WTC11 (cell line): ENCODE measurements around the gene DMD. TPM values are rescaled to one million over a fixed set of nuclear protein-coding genes. Genes with fewer than 3 reads are reported as not detected.

Experiments used
- ATAC-seq: fragments of 200-7000 bp; cut with Tn5 transposase; 2 replicates; pipeline ENCODE4 v1.10.0; 2021; ENCODE audit warnings: mild to moderate bottlenecking, moderate library complexity
- CTCF ChIA-PET: fragments of 300-600 bp; sonication (Branson Sonifier 250); formaldehyde crosslinking; loops from one replicate; lab custom pipeline; 2021; ENCODE audit warnings: antibody characterized with exemption; lab: Charles Lee
- POLR2A ChIA-PET: fragments of 350-600 bp; sonication (Branson Sonifier 250); formaldehyde crosslinking; loops from one replicate; lab custom pipeline; 2021; ENCODE audit warnings: antibody characterized with exemption; lab: Charles Lee
- DNase-seq: peaks from one replicate; pipeline ENCODE4 v3.0.0; 2021; ENCODE audit warnings: low spot score
- H3K27ac Mint-ChIP-seq: 2 replicates; pipeline ENCODE4 v1.8.0; 2021; ENCODE audit warnings: mixed read lengths
- H3K27me3 Mint-ChIP-seq: 2 replicates; pipeline ENCODE4 v1.8.0; 2021; ENCODE audit warnings: low read depth, mild to moderate bottlenecking, moderate library complexity, mixed read lengths
- H3K36me3 Mint-ChIP-seq: 2 replicates; pipeline ENCODE4 v1.8.0; 2021; ENCODE audit warnings: mixed read lengths
- H3K4me1 Mint-ChIP-seq: 2 replicates; pipeline ENCODE4 v1.8.0; 2022; ENCODE audit warnings: mixed read lengths
- H3K4me3 Mint-ChIP-seq: 2 replicates; pipeline ENCODE4 v1.8.0; 2021; ENCODE audit warnings: mild to moderate bottlenecking, moderate library complexity, mixed read lengths
- H3K9me3 Mint-ChIP-seq: 2 replicates; pipeline ENCODE4 v1.8.0; 2021; ENCODE audit warnings: mixed read lengths
- AR ChIP-seq: fragments of 250-450 bp; sonication (Bioruptor Pico); IDR thresholded peaks from 2 replicates; pipeline ENCODE4 v1.9.0; 2021; ENCODE audit warnings: mild to moderate bottlenecking
- CREM ChIP-seq: sonication (generic); formaldehyde crosslinking; IDR thresholded peaks from 2 replicates; pipeline ENCODE4 v1.8.1; 2022; ENCODE audit warnings: mild to moderate bottlenecking, missing genetic modification reagents, moderate library complexity
- FOXJ3 ChIP-seq: sonication (generic); formaldehyde crosslinking; IDR thresholded peaks from 2 replicates; pipeline ENCODE4 v1.9.0; 2021; ENCODE audit warnings: missing genetic modification reagents, mild to moderate bottlenecking, borderline replicate concordance
- HMGXB4 ChIP-seq: sonication (generic); formaldehyde crosslinking; IDR thresholded peaks from 2 replicates; pipeline ENCODE4 v1.8.1; 2023; ENCODE audit warnings: mild to moderate bottlenecking, moderate library complexity, missing genetic modification reagents
- JAZF1 ChIP-seq: fragments of 250-450 bp; sonication (Bioruptor Pico); IDR thresholded peaks from 2 replicates; pipeline ENCODE4 v1.9.0; 2021; ENCODE audit warnings: moderate library complexity, mild to moderate bottlenecking, inconsistent platforms
- KAT7 ChIP-seq: sonication (generic); formaldehyde crosslinking; IDR thresholded peaks from 2 replicates; pipeline ENCODE4 v1.8.1; 2023; ENCODE audit warnings: missing genetic modification reagents, mild to moderate bottlenecking, borderline replicate concordance
- MLX ChIP-seq: sonication (generic); formaldehyde crosslinking; IDR thresholded peaks from 2 replicates; pipeline ENCODE4 v1.8.1; 2023; ENCODE audit warnings: mild to moderate bottlenecking, missing genetic modification reagents, moderate library complexity
- MYBL2 ChIP-seq: sonication (generic); formaldehyde crosslinking; IDR thresholded peaks from 2 replicates; pipeline ENCODE4 v1.8.1; 2023; ENCODE audit warnings: mild to moderate bottlenecking, moderate library complexity, missing genetic modification reagents
- NR3C1 ChIP-seq: sonication (generic); formaldehyde crosslinking; conservative IDR thresholded peaks from 2 replicates; pipeline ENCODE4 v1.8.1; 2023; ENCODE audit warnings: low read depth, mild to moderate bottlenecking, missing genetic modification reagents
- OVOL2 ChIP-seq: fragments of 250-450 bp; sonication (Bioruptor Pico); IDR thresholded peaks from 2 replicates; pipeline ENCODE4 v1.9.0; 2021; ENCODE audit warnings: mild to moderate bottlenecking, borderline replicate concordance
- RORB ChIP-seq: fragments of 250-450 bp; sonication (Bioruptor Pico); IDR thresholded peaks from 2 replicates; pipeline ENCODE4 v1.9.0; 2021; ENCODE audit warnings: mild to moderate bottlenecking
- ZNF423 ChIP-seq: fragments of 250-450 bp; sonication (Bioruptor Pico); IDR thresholded peaks from 2 replicates; pipeline ENCODE4 v2.1.2; 2022; ENCODE audit warnings: mild to moderate bottlenecking, moderate library complexity
- total RNA-seq: library from RNA; stranded (reverse); gene quantifications from 3 replicates; pipeline ENCODE4 v1.2.3, GENCODE V29; 2021
- TF ChIP-seq, protein P1 (sequence below): fragments of 250-450 bp; sonication (Bioruptor Pico); IDR thresholded peaks from 2 replicates; pipeline ENCODE4 v2.1.2; 2022; ENCODE audit warnings: mild to moderate bottlenecking, moderate library complexity
- TF ChIP-seq, protein P2 (sequence below): sonication (generic); formaldehyde crosslinking; IDR thresholded peaks from 2 replicates; pipeline ENCODE4 v1.8.1; 2023; ENCODE audit warnings: mild to moderate bottlenecking, missing genetic modification reagents, borderline replicate concordance
- TF ChIP-seq, protein P3 (sequence below): sonication (generic); formaldehyde crosslinking; IDR thresholded peaks from 2 replicates; pipeline ENCODE4 v1.8.0; 2023; ENCODE audit warnings: mild to moderate bottlenecking, missing genetic modification reagents
- TF ChIP-seq, protein P4 (sequence below): sonication (generic); formaldehyde crosslinking; IDR thresholded peaks from 2 replicates; pipeline ENCODE4 v1.8.1; 2023; ENCODE audit warnings: mild to moderate bottlenecking, missing genetic modification reagents, moderate library complexity

The DMD gene
- total RNA-seq, 1 experiment from 2014 or later, result 9.1 TPM

DNA sequence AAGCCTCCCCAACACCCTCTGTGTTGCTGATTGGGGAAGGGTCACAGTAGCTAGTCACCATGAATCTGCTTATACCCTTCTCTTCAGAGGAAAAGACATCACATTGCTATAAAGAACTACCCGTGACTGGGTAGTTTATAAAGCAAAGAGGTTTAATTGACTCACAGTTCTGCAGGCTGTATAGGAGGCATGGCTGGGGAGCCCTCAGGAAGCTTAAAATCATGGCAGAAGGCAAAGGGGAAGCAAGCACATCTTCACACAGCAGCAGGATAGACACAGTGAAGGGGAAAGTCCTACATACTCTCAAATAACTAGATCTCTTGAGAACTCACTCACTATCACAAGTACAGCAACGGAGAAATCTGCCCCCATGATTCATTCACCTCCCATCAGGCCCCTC, 1910.1 kb downstream of the DMD start:
- Mint-ChIP-seq H3K36me3 (no peaks in the 10 kb centered on the region), H3K4me1 (peaks cover 27% of the 10 kb centered on the region), H3K27ac (no peak overlapping the region), H3K9me3 (peaks cover 11% of the 10 kb centered on the region; the same call in 1 of the 2 replicates), H3K27me3 (no peaks in the 10 kb centered on the region; the same call in 1 of the 2 replicates), H3K4me3 (no peak overlapping the region)
- CTCF ChIA-PET, result no interaction called here
- DNase-seq, result no peak
- TF ChIP-seq RORB (CRISPR knock-in tag), result no peak
- no peak for TF ChIP-seq AR (CRISPR knock-in tag)
- TF ChIP-seq MYBL2 (CRISPR knock-in tag), result no peak
- TF ChIP-seq, protein P1, sequence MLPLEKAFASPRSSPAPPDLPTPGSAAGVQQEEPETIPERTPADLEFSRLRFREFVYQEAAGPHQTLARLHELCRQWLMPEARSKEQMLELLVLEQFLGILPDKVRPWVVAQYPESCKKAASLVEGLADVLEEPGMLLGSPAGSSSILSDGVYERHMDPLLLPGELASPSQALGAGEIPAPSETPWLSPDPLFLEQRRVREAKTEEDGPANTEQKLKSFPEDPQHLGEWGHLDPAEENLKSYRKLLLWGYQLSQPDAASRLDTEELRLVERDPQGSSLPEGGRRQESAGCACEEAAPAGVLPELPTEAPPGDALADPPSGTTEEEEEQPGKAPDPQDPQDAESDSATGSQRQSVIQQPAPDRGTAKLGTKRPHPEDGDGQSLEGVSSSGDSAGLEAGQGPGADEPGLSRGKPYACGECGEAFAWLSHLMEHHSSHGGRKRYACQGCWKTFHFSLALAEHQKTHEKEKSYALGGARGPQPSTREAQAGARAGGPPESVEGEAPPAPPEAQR (CRISPR knock-in tag), result no peak
- TF ChIP-seq, protein P2, sequence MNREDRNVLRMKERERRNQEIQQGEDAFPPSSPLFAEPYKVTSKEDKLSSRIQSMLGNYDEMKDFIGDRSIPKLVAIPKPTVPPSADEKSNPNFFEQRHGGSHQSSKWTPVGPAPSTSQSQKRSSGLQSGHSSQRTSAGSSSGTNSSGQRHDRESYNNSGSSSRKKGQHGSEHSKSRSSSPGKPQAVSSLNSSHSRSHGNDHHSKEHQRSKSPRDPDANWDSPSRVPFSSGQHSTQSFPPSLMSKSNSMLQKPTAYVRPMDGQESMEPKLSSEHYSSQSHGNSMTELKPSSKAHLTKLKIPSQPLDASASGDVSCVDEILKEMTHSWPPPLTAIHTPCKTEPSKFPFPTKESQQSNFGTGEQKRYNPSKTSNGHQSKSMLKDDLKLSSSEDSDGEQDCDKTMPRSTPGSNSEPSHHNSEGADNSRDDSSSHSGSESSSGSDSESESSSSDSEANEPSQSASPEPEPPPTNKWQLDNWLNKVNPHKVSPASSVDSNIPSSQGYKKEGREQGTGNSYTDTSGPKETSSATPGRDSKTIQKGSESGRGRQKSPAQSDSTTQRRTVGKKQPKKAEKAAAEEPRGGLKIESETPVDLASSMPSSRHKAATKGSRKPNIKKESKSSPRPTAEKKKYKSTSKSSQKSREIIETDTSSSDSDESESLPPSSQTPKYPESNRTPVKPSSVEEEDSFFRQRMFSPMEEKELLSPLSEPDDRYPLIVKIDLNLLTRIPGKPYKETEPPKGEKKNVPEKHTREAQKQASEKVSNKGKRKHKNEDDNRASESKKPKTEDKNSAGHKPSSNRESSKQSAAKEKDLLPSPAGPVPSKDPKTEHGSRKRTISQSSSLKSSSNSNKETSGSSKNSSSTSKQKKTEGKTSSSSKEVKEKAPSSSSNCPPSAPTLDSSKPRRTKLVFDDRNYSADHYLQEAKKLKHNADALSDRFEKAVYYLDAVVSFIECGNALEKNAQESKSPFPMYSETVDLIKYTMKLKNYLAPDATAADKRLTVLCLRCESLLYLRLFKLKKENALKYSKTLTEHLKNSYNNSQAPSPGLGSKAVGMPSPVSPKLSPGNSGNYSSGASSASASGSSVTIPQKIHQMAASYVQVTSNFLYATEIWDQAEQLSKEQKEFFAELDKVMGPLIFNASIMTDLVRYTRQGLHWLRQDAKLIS (CRISPR knock-in tag), result no peak
- TF ChIP-seq, all 79 proteins: peak for 0
- ATAC-seq, result no peak
- POLR2A ChIA-PET, result no interaction called here

DNA sequence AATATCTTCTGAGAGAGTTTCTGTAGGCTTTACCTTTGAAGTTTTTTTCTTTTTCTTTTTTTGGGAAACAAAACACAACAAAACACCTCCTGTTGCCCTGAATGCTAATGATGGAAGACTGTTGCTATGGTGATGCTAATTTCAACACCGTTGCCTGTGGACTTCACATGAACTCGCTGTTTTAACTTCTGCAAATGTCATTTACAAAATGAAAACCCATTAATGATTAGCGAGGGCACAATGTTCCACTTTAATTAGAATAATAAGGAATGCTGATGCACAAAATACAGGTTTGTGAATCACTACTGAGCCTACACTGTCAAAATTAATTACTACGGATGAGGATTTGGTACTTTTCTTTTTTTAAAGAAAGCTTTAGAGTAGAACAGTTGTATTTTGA, 1912.4 kb downstream of the DMD start:
- TF ChIP-seq OVOL2 (CRISPR knock-in tag) (no peak), FOXJ3 (no peak)
- POLR2A ChIA-PET, result no interaction called here
- CTCF ChIA-PET, result interaction anchor here (0.7 kb wide), 1 partner anchor 816 kb away, joined by 3 read pairs; no protein-coding TSS in a partner anchor
- DNase-seq, result no peak
- peaks cover 11% of the 10 kb centered on the region; the same call in 1 of the 2 replicates for H3K9me3 Mint-ChIP-seq
- no peak for ATAC-seq
- H3K27ac Mint-ChIP-seq, result no peak overlapping the region
- H3K27me3 Mint-ChIP-seq, result no peaks in the 10 kb centered on the region
- no peak overlapping the region for H3K4me3 Mint-ChIP-seq
- H3K36me3 Mint-ChIP-seq, result no peaks in the 10 kb centered on the region
- peaks cover 27% of the 10 kb centered on the region for H3K4me1 Mint-ChIP-seq

- Mint-ChIP-seq H3K27me3 (no peaks in the 10 kb centered on the region), H3K9me3 (peaks cover 11% of the 10 kb centered on the region; the same call in 1 of the 2 replicates), H3K4me1 (peaks cover 22% of the 10 kb centered on the region), H3K36me3 (no peaks in the 10 kb centered on the region), H3K27ac (no peak overlapping the region), H3K4me3 (no peak overlapping the region)
- CTCF ChIA-PET, result no interaction called here
- no peak for ATAC-seq
- DNase-seq, result no peak
- POLR2A ChIA-PET, result no interaction called here
- TF ChIP-seq MLX, result no peak
- TF ChIP-seq, protein P3, sequence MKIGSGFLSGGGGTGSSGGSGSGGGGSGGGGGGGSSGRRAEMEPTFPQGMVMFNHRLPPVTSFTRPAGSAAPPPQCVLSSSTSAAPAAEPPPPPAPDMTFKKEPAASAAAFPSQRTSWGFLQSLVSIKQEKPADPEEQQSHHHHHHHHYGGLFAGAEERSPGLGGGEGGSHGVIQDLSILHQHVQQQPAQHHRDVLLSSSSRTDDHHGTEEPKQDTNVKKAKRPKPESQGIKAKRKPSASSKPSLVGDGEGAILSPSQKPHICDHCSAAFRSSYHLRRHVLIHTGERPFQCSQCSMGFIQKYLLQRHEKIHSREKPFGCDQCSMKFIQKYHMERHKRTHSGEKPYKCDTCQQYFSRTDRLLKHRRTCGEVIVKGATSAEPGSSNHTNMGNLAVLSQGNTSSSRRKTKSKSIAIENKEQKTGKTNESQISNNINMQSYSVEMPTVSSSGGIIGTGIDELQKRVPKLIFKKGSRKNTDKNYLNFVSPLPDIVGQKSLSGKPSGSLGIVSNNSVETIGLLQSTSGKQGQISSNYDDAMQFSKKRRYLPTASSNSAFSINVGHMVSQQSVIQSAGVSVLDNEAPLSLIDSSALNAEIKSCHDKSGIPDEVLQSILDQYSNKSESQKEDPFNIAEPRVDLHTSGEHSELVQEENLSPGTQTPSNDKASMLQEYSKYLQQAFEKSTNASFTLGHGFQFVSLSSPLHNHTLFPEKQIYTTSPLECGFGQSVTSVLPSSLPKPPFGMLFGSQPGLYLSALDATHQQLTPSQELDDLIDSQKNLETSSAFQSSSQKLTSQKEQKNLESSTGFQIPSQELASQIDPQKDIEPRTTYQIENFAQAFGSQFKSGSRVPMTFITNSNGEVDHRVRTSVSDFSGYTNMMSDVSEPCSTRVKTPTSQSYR (CRISPR knock-in tag), result no peak
- no peak for TF ChIP-seq NR3C1 (CRISPR knock-in tag)
- TF ChIP-seq, protein P4, sequence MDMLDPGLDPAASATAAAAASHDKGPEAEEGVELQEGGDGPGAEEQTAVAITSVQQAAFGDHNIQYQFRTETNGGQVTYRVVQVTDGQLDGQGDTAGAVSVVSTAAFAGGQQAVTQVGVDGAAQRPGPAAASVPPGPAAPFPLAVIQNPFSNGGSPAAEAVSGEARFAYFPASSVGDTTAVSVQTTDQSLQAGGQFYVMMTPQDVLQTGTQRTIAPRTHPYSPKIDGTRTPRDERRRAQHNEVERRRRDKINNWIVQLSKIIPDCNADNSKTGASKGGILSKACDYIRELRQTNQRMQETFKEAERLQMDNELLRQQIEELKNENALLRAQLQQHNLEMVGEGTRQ (CRISPR knock-in tag), result no peak
- no peak for TF ChIP-seq JAZF1 (CRISPR knock-in tag)
- TF ChIP-seq HMGXB4 (CRISPR knock-in tag), result no peak
- no peak for TF ChIP-seq KAT7 (CRISPR knock-in tag)
- no peak for TF ChIP-seq ZNF423
- TF ChIP-seq CREM (CRISPR knock-in tag), result no peak
These were observed 1913.5 kb downstream of the DMD start for GRCh38 chrX:31297881-31298280.
